Measurements from ENCODE around the gene SH3PXD2A.

DNA sequence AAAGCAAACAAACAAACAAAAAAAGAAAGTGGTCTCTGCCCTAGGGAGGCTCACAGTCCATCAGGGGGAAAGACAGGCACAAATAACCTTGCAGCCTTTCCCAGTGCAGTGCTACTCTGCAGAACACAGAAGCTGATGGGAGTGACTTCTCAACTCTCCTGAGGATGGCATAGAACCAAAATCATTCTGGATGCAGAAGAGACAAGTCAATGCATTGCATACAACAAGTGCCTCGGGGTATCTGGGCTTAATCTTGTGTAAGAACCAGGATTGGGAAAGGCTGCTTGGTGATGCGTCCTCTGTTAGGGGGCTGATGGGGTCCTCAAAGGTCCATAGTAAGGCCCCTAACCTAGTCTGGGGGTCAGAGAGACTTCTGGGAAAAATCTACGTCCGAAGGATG, 293.0 kb downstream of the SH3PXD2A start:
- TF ChIP-seq, protein P1, sequence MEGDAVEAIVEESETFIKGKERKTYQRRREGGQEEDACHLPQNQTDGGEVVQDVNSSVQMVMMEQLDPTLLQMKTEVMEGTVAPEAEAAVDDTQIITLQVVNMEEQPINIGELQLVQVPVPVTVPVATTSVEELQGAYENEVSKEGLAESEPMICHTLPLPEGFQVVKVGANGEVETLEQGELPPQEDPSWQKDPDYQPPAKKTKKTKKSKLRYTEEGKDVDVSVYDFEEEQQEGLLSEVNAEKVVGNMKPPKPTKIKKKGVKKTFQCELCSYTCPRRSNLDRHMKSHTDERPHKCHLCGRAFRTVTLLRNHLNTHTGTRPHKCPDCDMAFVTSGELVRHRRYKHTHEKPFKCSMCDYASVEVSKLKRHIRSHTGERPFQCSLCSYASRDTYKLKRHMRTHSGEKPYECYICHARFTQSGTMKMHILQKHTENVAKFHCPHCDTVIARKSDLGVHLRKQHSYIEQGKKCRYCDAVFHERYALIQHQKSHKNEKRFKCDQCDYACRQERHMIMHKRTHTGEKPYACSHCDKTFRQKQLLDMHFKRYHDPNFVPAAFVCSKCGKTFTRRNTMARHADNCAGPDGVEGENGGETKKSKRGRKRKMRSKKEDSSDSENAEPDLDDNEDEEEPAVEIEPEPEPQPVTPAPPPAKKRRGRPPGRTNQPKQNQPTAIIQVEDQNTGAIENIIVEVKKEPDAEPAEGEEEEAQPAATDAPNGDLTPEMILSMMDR (conservative IDR thresholded peaks at IDR 0.05): no peak
- no peak for TF ChIP-seq ZFX (IDR thresholded peaks at IDR 0.05)

Data from C4-2B (cell line).